Upper lobe of left lung (tissue), 4 donors: ENCODE measurements around the gene LRP1B.

Source experiments
- CTCF ChIP-seq, 6 experiments: fragments of 450-650 bp in 4 of 6; fragments of 200-600 bp in 2 of 6; sonication (generic) in 2 of 6; IDR thresholded peaks; one replicate each; pipeline ENCODE4 v1.5.1; 2016 to 2019; ENCODE audit warnings: antibody characterized with exemption in 6 of 6
- POLR2A ChIP-seq, 4 donors: fragments of 450-650 bp; IDR thresholded peaks; one replicate each; pipeline ENCODE4 v1.5.1; 2016 to 2017; ENCODE audit warnings: antibody characterized with exemption in 4 of 4, mild to moderate bottlenecking in 2 of 4

- TF ChIP-seq POLR2A (IDR thresholded peaks at IDR 0.05): no peak
- TF ChIP-seq CTCF (IDR thresholded peaks at IDR 0.05): no peak
Measured at GRCh38 chr2:140597836-140598235, 1533.0 kb downstream of the LRP1B start.
